Prostate gland (tissue), 2 donors: ENCODE results near the gene ZNF287. TPM values are rescaled to one million over a fixed set of nuclear protein-coding genes. Genes with fewer than 3 reads are reported as not detected.

ENCODE experiments used
- DNase-seq: peaks from one replicate; pipeline ENCODE4 v3.0.0-alpha.2; 2019; ENCODE audit warnings: low spot score
- H3K27ac ChIP-seq, 2 donors: fragments of 200-600 bp; sonication (generic); 2 replicates each; pipeline ENCODE4 v1.5.1; 2017 to 2019
- H3K27me3 ChIP-seq: fragments of 200-600 bp; sonication (generic); replicated peaks from 2 replicates; pipeline ENCODE4 v1.5.1; 2019; ENCODE audit not compliant: insufficient read depth
- H3K36me3 ChIP-seq, 2 donors: fragments of 200-600 bp; sonication (generic); 1 replicate in 1 of 2; 2 replicates in 1 of 2; pipeline versions ENCODE4 v1.5.1 to v1.8.1; 2017 to 2019
- H3K4me1 ChIP-seq: fragments of 200-600 bp; sonication (generic); replicated peaks from 2 replicates; pipeline ENCODE4 v1.5.1; 2019
- H3K4me3 ChIP-seq, 2 donors: fragments of 200-600 bp; sonication (generic); 2 replicates each; pipeline ENCODE4 v1.5.1; 2017 to 2019
- H3K9me3 ChIP-seq: fragments of 200-600 bp; sonication (generic); 2 replicates; pipeline ENCODE4 v1.5.1; 2017
- CTCF ChIP-seq, 4 experiments: fragments of 200-600 bp in 2 of 4; fragments of 450-650 bp in 2 of 4; sonication (generic) in 2 of 4; IDR thresholded peaks; 1 replicate in 3 of 4; 2 replicates in 1 of 4; pipeline ENCODE4 v1.5.1; 2016 to 2019; ENCODE audit warnings: antibody characterized with exemption in 4 of 4, mild to moderate bottlenecking in 2 of 4, moderate library complexity in 2 of 4
- POLR2A ChIP-seq: fragments of 450-650 bp; IDR thresholded peaks from one replicate; pipeline ENCODE4 v1.6.1; 2016; ENCODE audit warnings: antibody characterized with exemption, mild to moderate bottlenecking
- POLR2AphosphoS5 ChIP-seq: sonication (generic); formaldehyde crosslinking; IDR thresholded peaks from one replicate; pipeline ENCODE4 v1.6.1; 2017; ENCODE audit warnings: antibody characterized with exemption
- WGBS: methylation state at CpG from one replicate; pipeline ENCODE4 v1.1.5; 2018; 5-methylcytosine and 5-hydroxymethylcytosine counted together
- intact Hi-C: fragments of 100-400 bp; cut with DNase I; formaldehyde crosslinking; loops from one replicate; pipeline ENCODE4 v1.14.2; 2022
- total RNA-seq, 2 donors: library from RNA; depleted of rRNA; stranded (reverse); fragments of >200 nt; gene quantifications; one replicate each; pipeline ENCODE4 v1.1.0, GENCODE V29; 2016

The ZNF287 gene
- 10 to 100 TPM; 11.8 to 14.2 TPM for total RNA-seq

- no peaks in the 10 kb centered on the region for H3K36me3 ChIP-seq
- WGBS, result under 1% methylated on average over 69 of the region's 77 CpGs
- peak; percentile 94 for DNase-seq
- H3K4me3 ChIP-seq, result peak within 1 kb of the TSS; percentile 58 to 75
- peak; percentile 93 for TF ChIP-seq POLR2AphosphoS5
- TF ChIP-seq POLR2A, result peak; percentile 23
- TF ChIP-seq CTCF (IDR thresholded peaks at IDR 0.05), result no peak
- H3K27me3 ChIP-seq, result no peaks in the 10 kb centered on the region
- H3K4me1 ChIP-seq, result no peaks in the 10 kb centered on the region
- no peaks in the 10 kb centered on the region for H3K9me3 ChIP-seq
- intact Hi-C loops, result loop anchor here (2.0 kb wide), 1 partner anchor 34 kb away; no protein-coding TSS in a partner anchor
- H3K27ac ChIP-seq, result peak within 1 kb of the TSS; percentile 65 to 66
Observed at GRCh38 chr17:16568541-16569357, at the start of gene ZNF287. Gene ZNF287 (minus strand): TSS chr17:16569204. CDS start chr17:16567731, 1,473 bp downstream.

GRCh38 chr17:16617481-16618060, 48.6 kb upstream of the ZNF287 start:
- Histone ChIP-seq H3K4me1 (no peaks in the 10 kb centered on the region), H3K36me3 (no peaks in the 10 kb centered on the region), H3K27me3 (no peaks in the 10 kb centered on the region), H3K4me3 (no peak overlapping the region), H3K27ac (no peak overlapping the region), H3K9me3 (no peaks in the 10 kb centered on the region)
- TF ChIP-seq CTCF (IDR thresholded peaks at IDR 0.05) (no peak), POLR2AphosphoS5 (no peak), POLR2A (no peak)
- DNase-seq, result no peak
- 94% methylated on average over 53 of the region's 53 CpGs for WGBS
- intact Hi-C loops, result no loop called here

- Histone ChIP-seq H3K36me3 (no peaks in the 10 kb centered on the region), H3K27ac (no peak overlapping the region), H3K9me3 (no peaks in the 10 kb centered on the region), H3K27me3 (no peaks in the 10 kb centered on the region), H3K4me1 (no peaks in the 10 kb centered on the region), H3K4me3 (no peak overlapping the region)
- no peak for DNase-seq
- WGBS, result 62% methylated on average over 5 of the region's 5 CpGs
- no peak for TF ChIP-seq POLR2A
- no peak for TF ChIP-seq CTCF (IDR thresholded peaks at IDR 0.05)
- no peak for TF ChIP-seq POLR2AphosphoS5
- intact Hi-C loops, result no loop called here
Observed at GRCh38 chr17:16599537-16599936, 30.5 kb upstream of the ZNF287 start.

- intact Hi-C loops, result no loop called here
- H3K36me3 ChIP-seq, result no peaks in the 10 kb centered on the region
- no peak overlapping the region for H3K27ac ChIP-seq
- 62% methylated on average over 2 of the region's 2 CpGs for WGBS
- no peaks in the 10 kb centered on the region for H3K27me3 ChIP-seq
- no peak overlapping the region for H3K4me3 ChIP-seq
- no peaks in the 10 kb centered on the region for H3K9me3 ChIP-seq
- no peak for DNase-seq
- H3K4me1 ChIP-seq, result no peaks in the 10 kb centered on the region
- TF ChIP-seq POLR2AphosphoS5, result peak; percentile 21
- TF ChIP-seq POLR2A, result no peak
Observed at GRCh38 chr17:16593356-16594102, 24.5 kb upstream of the ZNF287 start.
